HepG2 (cell line): Measurements from ENCODE around the gene SPAAR. TPM values are rescaled to one million over a fixed set of nuclear protein-coding genes. Genes with fewer than 3 reads are reported as not detected.

ENCODE experiments used
- ATF4 ChIP-seq, 2 experiments: fragments of 450-650 bp in 1 of 2; sonication (generic) in 1 of 2; formaldehyde crosslinking; IDR thresholded peaks; 2 replicates each; pipeline versions ENCODE4 v1.5.0 to v1.8.0; 2020 to 2022; ENCODE audit warnings: mild to moderate bottlenecking in 1 of 2, missing genetic modification reagents in 1 of 2
- GATAD2A ChIP-seq: IDR thresholded peaks from 2 replicates; pipeline ENCODE4 v1.6.1; 2016
- GTF2F1 ChIP-seq: fragments of 150-350 bp; IDR thresholded peaks from 2 replicates; pipeline ENCODE4 v1.6.1; 2014; ENCODE audit warnings: low read length
- HMGA1 ChIP-seq: sonication (generic); formaldehyde crosslinking; conservative IDR thresholded peaks from 2 replicates; pipeline ENCODE4 v1.4.0; 2020; ENCODE audit warnings: missing genetic modification reagents
- KDM3A ChIP-seq: IDR thresholded peaks from 2 replicates; pipeline ENCODE4 v1.6.1; 2018; ENCODE audit warnings: low read depth, missing compliant biosample characterization
- MTERF4 ChIP-seq: sonication (generic); formaldehyde crosslinking; IDR thresholded peaks from 2 replicates; pipeline ENCODE4 v1.8.0; 2023; ENCODE audit warnings: mild to moderate bottlenecking, missing genetic modification reagents
- MXI1 ChIP-seq: IDR thresholded peaks from 3 replicates; pipeline ENCODE4 v1.6.1; 2012; ENCODE audit warnings: low read depth, low read length, inconsistent platforms, borderline replicate concordance
- RCOR2 ChIP-seq: IDR thresholded peaks from 2 replicates; pipeline ENCODE4 v1.6.1; 2016; ENCODE audit warnings: missing biosample characterization, missing genetic modification reagents
- RXRA ChIP-seq: sonication (generic); formaldehyde crosslinking; IDR thresholded peaks from 2 replicates; pipeline ENCODE4 v1.5.1; 2020; ENCODE audit warnings: missing genetic modification reagents
- TBL1XR1 ChIP-seq: fragments of 150-350 bp; IDR thresholded peaks from 2 replicates; pipeline ENCODE4 v1.6.1; 2014; ENCODE audit warnings: borderline replicate concordance, low read length; ENCODE audit not compliant: partially characterized antibody
- ZFP36 ChIP-seq: fragments of 150-350 bp; IDR thresholded peaks from 2 replicates; pipeline ENCODE4 v1.6.1; 2018; ENCODE audit warnings: borderline replicate concordance, low read length, low read depth; ENCODE audit not compliant: partially characterized antibody
- ZFP36L2 ChIP-seq: sonication (generic); formaldehyde crosslinking; IDR thresholded peaks from 2 replicates; pipeline ENCODE4 v1.4.0; 2020; ENCODE audit warnings: missing genetic modification reagents
- ZNF160 ChIP-seq: sonication (generic); formaldehyde crosslinking; IDR thresholded peaks from 2 replicates; pipeline ENCODE4 v1.8.0; 2022; ENCODE audit warnings: mild to moderate bottlenecking, inconsistent platforms, missing genetic modification reagents
- ZNF263 ChIP-seq: sonication (generic); formaldehyde crosslinking; IDR thresholded peaks from 2 replicates; pipeline ENCODE4 v1.4.0; 2020; ENCODE audit warnings: missing genetic modification reagents
- ZNF281 ChIP-seq: sonication (generic); formaldehyde crosslinking; IDR thresholded peaks from 2 replicates; pipeline ENCODE4 v1.4.0; 2020; ENCODE audit warnings: missing genetic modification reagents, borderline replicate concordance
- ZNF496 ChIP-seq: sonication (generic); formaldehyde crosslinking; IDR thresholded peaks from 2 replicates; pipeline ENCODE4 v1.8.1; 2023; ENCODE audit warnings: mild to moderate bottlenecking, moderate library complexity, missing genetic modification reagents; ENCODE audit not compliant: insufficient replicate concordance
- ZNF558 ChIP-seq: sonication (generic); formaldehyde crosslinking; IDR thresholded peaks from 2 replicates; pipeline ENCODE4 v1.9.0; 2022; ENCODE audit warnings: mild to moderate bottlenecking, missing genetic modification reagents, borderline replicate concordance
- ZNF572 ChIP-seq: sonication (generic); formaldehyde crosslinking; IDR thresholded peaks from 2 replicates; pipeline ENCODE4 v1.5.1; 2020; ENCODE audit warnings: mild to moderate bottlenecking, missing genetic modification reagents
- ZNF598 ChIP-seq: sonication (generic); formaldehyde crosslinking; IDR thresholded peaks from 2 replicates; pipeline ENCODE4 v1.5.1; 2020; ENCODE audit warnings: mild to moderate bottlenecking, missing genetic modification reagents, borderline replicate concordance
- ZNF660 ChIP-seq: sonication (generic); formaldehyde crosslinking; IDR thresholded peaks from 2 replicates; pipeline ENCODE4 v1.5.1; 2020; ENCODE audit warnings: mild to moderate bottlenecking, low read depth, missing genetic modification reagents, borderline replicate concordance
- ZNF703 ChIP-seq: sonication (generic); formaldehyde crosslinking; IDR thresholded peaks from 2 replicates; pipeline ENCODE4 v1.5.1; 2020; ENCODE audit warnings: missing genetic modification reagents, mild to moderate bottlenecking, moderate library complexity, borderline replicate concordance
- ZNF790 ChIP-seq: sonication (generic); formaldehyde crosslinking; IDR thresholded peaks from 2 replicates; pipeline ENCODE4 v1.8.0; 2022; ENCODE audit warnings: missing genetic modification reagents, mild to moderate bottlenecking, borderline replicate concordance
- ZSCAN12 ChIP-seq: sonication (generic); formaldehyde crosslinking; IDR thresholded peaks from 2 replicates; pipeline ENCODE4 v1.9.0; 2021; ENCODE audit warnings: mild to moderate bottlenecking, missing genetic modification reagents
- polyA plus RNA-seq, 8 experiments: library from polyadenylated mRNA; depleted of rRNA in 3 of 8; stranded (reverse) in 7 of 8; unstranded in 1 of 8; fragments of >200 nt; fragmentation: Illumina TruSeq in 4 of 8; extraction: Trizol in 4 of 8; gene quantifications; 2 replicates each; pipeline versions ENCODE4 v1.2.1 to v1.2.3, GENCODE V29; 2011 to 2016; ENCODE audit warnings: low read depth in 4 of 8, missing spikeins in 1 of 8, mixed read lengths in 1 of 8; ENCODE audit not compliant: insufficient read depth in 1 of 8
- total RNA-seq, 5 experiments: library from RNA; depleted of rRNA; stranded (reverse); fragments of >200 nt; fragmentation: Illumina TruSeq; extraction: Trizol; gene quantifications; 2 replicates each; pipeline ENCODE4 v1.2.3, GENCODE V29; 2016; ENCODE audit warnings: low read depth in 1 of 5
- TF ChIP-seq, protein P1 (sequence below): sonication (generic); IDR thresholded peaks from 2 replicates; pipeline ENCODE4 v1.6.1; 2016; ENCODE audit warnings: low read depth, borderline replicate concordance
- TF ChIP-seq, protein P2 (sequence below): sonication (generic); formaldehyde crosslinking; IDR thresholded peaks from 2 replicates; pipeline ENCODE4 v1.8.1; 2023; ENCODE audit warnings: mild to moderate bottlenecking, moderate library complexity, missing genetic modification reagents

Gene SPAAR
- total and polyA plus RNA-seq, 2 of the 13 experiments (the other 11 are each of a cell fraction or from before 2014, with no cell fraction given) = 0.07 TPM; not detected in 1

DNA sequence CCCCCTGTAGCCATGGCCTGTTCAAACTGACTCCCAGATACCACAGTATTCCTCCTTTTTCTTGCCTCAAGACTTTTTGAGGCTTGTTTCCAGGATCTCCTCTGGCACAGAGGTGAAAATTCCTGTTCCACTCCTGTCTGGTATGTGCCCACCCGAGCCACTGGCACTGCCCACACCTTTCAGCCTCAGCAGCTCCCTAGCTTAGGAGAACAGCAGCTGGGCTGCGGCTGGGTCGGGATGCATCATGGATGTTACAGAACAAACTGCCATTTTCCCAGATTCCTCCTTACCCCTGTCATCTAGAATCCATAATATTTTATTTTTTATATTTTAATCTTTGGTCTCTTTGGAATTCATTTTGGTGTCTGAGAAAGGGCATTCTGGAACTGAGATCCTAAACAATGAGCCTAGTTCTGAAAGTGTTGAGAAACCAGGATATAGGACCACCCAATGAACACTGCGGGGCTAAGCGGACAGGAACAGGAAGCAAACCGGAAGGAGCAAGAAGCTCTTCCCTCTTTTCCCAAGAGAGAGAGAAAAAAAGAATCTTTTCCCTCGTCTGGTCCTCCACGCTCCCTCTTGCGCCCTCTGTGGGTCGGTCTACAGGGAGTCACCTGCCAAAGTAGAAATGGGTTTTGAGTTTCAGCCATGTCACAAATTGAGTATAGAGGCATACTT lies 36.2 kb downstream of the SPAAR start (continued):
- TF ChIP-seq, protein P1, sequence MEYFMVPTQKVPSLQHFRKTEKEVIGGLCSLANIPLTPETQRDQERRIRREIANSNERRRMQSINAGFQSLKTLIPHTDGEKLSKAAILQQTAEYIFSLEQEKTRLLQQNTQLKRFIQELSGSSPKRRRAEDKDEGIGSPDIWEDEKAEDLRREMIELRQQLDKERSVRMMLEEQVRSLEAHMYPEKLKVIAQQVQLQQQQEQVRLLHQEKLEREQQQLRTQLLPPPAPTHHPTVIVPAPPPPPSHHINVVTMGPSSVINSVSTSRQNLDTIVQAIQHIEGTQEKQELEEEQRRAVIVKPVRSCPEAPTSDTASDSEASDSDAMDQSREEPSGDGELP = no peak
- no peak for TF ChIP-seq ZNF558
- TF ChIP-seq HMGA1 (CRISPR knock-in tag) = no peak
- no peak for TF ChIP-seq ZFP36L2
- TF ChIP-seq ZNF160 (CRISPR knock-in tag) = no peak
- no peak for TF ChIP-seq ZNF496
- TF ChIP-seq ZNF281 (CRISPR knock-in tag) = no peak
- no peak for TF ChIP-seq ZNF703
- TF ChIP-seq ZSCAN12 (CRISPR knock-in tag) = no peak
- TF ChIP-seq MXI1 = no peak
- TF ChIP-seq ZNF660 = no peak
- TF ChIP-seq ZNF263 (CRISPR knock-in tag) = 0 out of 2 replicates have a peak, but pooled peaks have one; percentile 33
- TF ChIP-seq TBL1XR1 = no peak
- TF ChIP-seq, protein P2, sequence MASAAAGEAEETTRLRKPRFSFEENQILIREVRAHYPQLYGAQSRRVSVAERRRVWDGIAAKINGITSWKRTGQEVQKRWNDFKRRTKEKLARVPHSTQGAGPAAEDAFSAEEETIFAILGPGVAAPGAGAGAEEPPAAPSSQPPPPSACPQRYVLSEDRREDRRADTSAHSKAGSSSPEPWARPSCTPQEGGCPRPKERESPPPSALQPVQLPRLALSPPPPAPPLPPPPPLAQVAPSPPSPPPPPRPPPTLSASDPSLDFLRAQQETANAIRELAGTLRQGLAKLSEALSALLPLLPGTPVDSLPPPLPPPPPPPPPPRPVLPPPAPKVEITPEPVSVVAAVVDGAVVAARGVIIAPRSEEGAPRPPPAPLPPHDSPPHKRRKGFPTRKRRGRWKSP (CRISPR knock-in tag) = no peak
- TF ChIP-seq ZNF572 (CRISPR knock-in tag) = no peak
- TF ChIP-seq GTF2F1 = no peak
- no peak for TF ChIP-seq ZFP36
- TF ChIP-seq KDM3A (CRISPR knock-in tag) = peak; percentile 46; the same call in 1 of the 2 replicates
- TF ChIP-seq ZNF790 (CRISPR knock-in tag) = no peak
- peak; percentile 54 for TF ChIP-seq GATAD2A (CRISPR knock-in tag)
- TF ChIP-seq ATF4 (CRISPR knock-in tag; IDR thresholded peaks at IDR 0.05) = no peak
- TF ChIP-seq MTERF4 = no peak
- no peak for TF ChIP-seq ZNF598
- TF ChIP-seq RXRA = no peak
- no peak for TF ChIP-seq RCOR2 (CRISPR knock-in tag)
